Measurements from ENCODE around the gene UBA7. TPM values are rescaled to one million over a fixed set of nuclear protein-coding genes. Genes with fewer than 3 reads are reported as not detected.

Gene UBA7
- total and polyA plus RNA-seq, 4 donors = 53.0 to 112 (median 75.9) TPM

- ATAC-seq (ENCODE audit: insufficient read depth, low FRiP score) = no peak
- Histone ChIP-seq H3K4me3 (peak overlapping the region; percentile 67), H3K9ac (ENCODE audit: insufficient read depth in 1 of 2, low read length in 2 of 2) (no peak overlapping the region), H3K9me3 (ENCODE audit: control insufficient read depth in 4 of 4, insufficient read depth in 3 of 4, low read length in 3 of 4) (no peaks in the 10 kb centered on the region), H3K27me3 (ENCODE audit: control insufficient read depth in 3 of 3, insufficient read depth in 3 of 3, low read length in 2 of 3) (no peaks in the 10 kb centered on the region), H3K36me3 (ENCODE audit: control insufficient read depth in 4 of 4, insufficient read depth in 4 of 4, low read length in 4 of 4) (peaks cover 0 to 14% (median 0%) of the 10 kb centered on the region in 4 donors), H3K27ac (ENCODE audit: low read depth in 1 of 2, low read length in 1 of 2) (peak overlapping the region; percentile 85 to 92), H3K4me1 (ENCODE audit: control insufficient read depth in 5 of 5, insufficient read depth in 5 of 5, low read length in 5 of 5) (peaks cover 22 to 48% (median 34%) of the 10 kb centered on the region in 5 donors)
- WGBS, 2 donors = 1 to 4% methylated on average over 40 to 41 of the region's 41 CpGs
- TF ChIP-seq, protein P1, sequence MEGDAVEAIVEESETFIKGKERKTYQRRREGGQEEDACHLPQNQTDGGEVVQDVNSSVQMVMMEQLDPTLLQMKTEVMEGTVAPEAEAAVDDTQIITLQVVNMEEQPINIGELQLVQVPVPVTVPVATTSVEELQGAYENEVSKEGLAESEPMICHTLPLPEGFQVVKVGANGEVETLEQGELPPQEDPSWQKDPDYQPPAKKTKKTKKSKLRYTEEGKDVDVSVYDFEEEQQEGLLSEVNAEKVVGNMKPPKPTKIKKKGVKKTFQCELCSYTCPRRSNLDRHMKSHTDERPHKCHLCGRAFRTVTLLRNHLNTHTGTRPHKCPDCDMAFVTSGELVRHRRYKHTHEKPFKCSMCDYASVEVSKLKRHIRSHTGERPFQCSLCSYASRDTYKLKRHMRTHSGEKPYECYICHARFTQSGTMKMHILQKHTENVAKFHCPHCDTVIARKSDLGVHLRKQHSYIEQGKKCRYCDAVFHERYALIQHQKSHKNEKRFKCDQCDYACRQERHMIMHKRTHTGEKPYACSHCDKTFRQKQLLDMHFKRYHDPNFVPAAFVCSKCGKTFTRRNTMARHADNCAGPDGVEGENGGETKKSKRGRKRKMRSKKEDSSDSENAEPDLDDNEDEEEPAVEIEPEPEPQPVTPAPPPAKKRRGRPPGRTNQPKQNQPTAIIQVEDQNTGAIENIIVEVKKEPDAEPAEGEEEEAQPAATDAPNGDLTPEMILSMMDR (IDR thresholded peaks at IDR 0.05; ENCODE audit: control extremely low read depth, extremely low read depth) = no peak
- peak; percentile 90 to 95 (median 93) for DNase-seq
Measured at GRCh38 chr3:49803465-49804140, 10.2 kb downstream of the UBA7 start.

DNA sequence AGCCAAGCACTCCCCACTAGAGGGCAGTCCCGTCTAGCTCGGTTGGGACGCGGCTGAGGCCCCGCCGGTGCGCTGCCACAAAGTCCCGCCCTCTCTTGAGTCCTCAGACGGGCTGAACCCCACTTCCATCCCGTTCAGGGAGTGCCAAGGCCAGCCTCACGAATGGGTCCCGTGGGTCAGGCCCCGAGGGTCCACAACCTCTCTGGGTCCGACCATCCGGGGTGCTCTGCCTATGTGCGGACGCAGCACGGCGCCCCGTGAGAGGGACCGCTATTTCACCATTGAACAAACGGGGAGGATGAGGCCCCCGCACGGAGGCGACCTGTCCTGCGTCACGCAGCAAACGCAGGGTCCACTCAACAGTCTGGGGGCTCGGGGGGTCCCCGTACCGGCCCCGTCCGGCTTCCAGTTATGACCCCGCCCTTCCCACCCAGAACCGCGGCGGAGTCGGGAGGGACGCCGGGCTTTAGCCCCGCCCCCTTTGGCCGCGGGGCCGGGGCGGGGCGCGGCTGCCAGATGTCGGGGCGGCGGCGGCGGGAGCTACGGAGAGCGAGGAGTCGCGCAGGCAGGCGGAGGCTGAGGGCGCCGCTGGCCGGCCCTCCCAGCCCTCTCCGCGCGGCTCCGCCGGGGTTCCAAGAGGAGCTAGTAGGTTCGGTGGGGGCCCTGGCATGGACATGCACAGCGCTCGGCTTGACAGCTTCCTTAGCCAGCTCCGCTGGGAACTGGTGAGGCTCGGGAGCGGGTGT lies 10.9 kb downstream of the UBA7 start, which contains the start of gene INKA1:
TSS of gene INKA1 (plus strand) at position 543 of the 746 bp plus-strand sequence. CDS start at position 675, 132 bp downstream.
- Histone ChIP-seq H3K9ac (ENCODE audit: insufficient read depth in 1 of 2, low read length in 2 of 2) (peak within 1 kb of the TSS in 1 of 2 donors; percentile 56), H3K4me1 (ENCODE audit: control insufficient read depth in 5 of 5, insufficient read depth in 5 of 5, low read length in 5 of 5) (peaks cover 19 to 41% (median 29%) of the 10 kb centered on the region in 5 donors), H3K4me3 (peak within 1 kb of the TSS; percentile 67), H3K9me3 (ENCODE audit: control insufficient read depth in 4 of 4, insufficient read depth in 3 of 4, low read length in 3 of 4) (no peaks in the 10 kb centered on the region), H3K36me3 (ENCODE audit: control insufficient read depth in 4 of 4, insufficient read depth in 4 of 4, low read length in 4 of 4) (peaks cover 0 to 14% (median 0%) of the 10 kb centered on the region in 4 donors), H3K27ac (ENCODE audit: low read depth in 1 of 2, low read length in 1 of 2) (peak within 1 kb of the TSS; percentile 85 to 94), H3K27me3 (ENCODE audit: control insufficient read depth in 3 of 3, insufficient read depth in 3 of 3, low read length in 2 of 3) (no peaks in the 10 kb centered on the region)
- 0 to 1% methylated on average over 67 to 71 of the region's 71 CpGs for WGBS, 2 donors
- peak; percentile 90 for ATAC-seq (ENCODE audit: insufficient read depth, low FRiP score)
- peak; percentile 90 to 93 (median 92) for DNase-seq
- TF ChIP-seq, protein P1 (IDR thresholded peaks at IDR 0.05; ENCODE audit: control extremely low read depth, extremely low read depth) = peak; percentile 90

DNA sequence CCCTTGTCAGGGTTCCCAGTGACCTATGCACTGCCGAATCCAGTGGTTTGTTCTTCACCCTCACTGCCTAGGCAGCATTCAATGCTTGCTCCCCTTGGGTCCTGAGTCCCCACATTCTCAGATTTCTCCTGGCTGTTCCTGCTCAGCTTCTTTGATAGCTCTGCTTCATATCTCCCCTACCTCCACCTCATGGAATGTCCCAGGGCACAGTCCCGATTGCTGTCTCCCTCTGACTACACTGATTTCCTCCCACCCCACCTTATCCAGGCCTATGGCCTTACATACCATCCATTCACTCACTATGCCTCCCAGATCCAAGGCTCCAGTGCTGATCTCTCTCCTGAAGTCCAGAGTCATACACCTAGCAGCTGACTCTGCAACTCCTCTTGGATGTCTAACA lies 12.6 kb downstream of the UBA7 start:
- H3K36me3 ChIP-seq (ENCODE audit: control insufficient read depth in 4 of 4, insufficient read depth in 4 of 4, low read length in 4 of 4) = peaks cover 0 to 14% (median 0%) of the 10 kb centered on the region in 4 donors
- H3K9ac ChIP-seq (ENCODE audit: insufficient read depth in 1 of 2, low read length in 2 of 2) = no peak overlapping the region
- 89 to 90% methylated on average over 2 of the region's 2 CpGs for WGBS, 2 donors
- no peaks in the 10 kb centered on the region for H3K27me3 ChIP-seq (ENCODE audit: control insufficient read depth in 3 of 3, insufficient read depth in 3 of 3, low read length in 2 of 3)
- no peak overlapping the region for H3K27ac ChIP-seq (ENCODE audit: low read depth in 1 of 2, low read length in 1 of 2)
- ATAC-seq (ENCODE audit: insufficient read depth, low FRiP score) (no peak), DNase-seq (no peak)
- peaks cover 2 to 24% (median 14%) of the 10 kb centered on the region in 5 donors for H3K4me1 ChIP-seq (ENCODE audit: control insufficient read depth in 5 of 5, insufficient read depth in 5 of 5, low read length in 5 of 5)
- TF ChIP-seq, protein P1 (IDR thresholded peaks at IDR 0.05; ENCODE audit: control extremely low read depth, extremely low read depth) = no peak
- H3K4me3 ChIP-seq = no peak overlapping the region
- H3K9me3 ChIP-seq (ENCODE audit: control insufficient read depth in 4 of 4, insufficient read depth in 3 of 4, low read length in 3 of 4) = no peaks in the 10 kb centered on the region

Measured in lung (tissue), 12 donors.